HFFc6 (cell line): ENCODE measurements around the gene ADRA2C. TPM values are rescaled to one million over a fixed set of nuclear protein-coding genes. Genes with fewer than 3 reads are reported as not detected.

ENCODE experiments used
- DNase-seq: peaks from one replicate; pipeline ENCODE4 v3.0.0-alpha.2; 2018
- H3K27ac Mint-ChIP-seq: 2 replicates; pipeline ENCODE4 v1.8.0; 2020; ENCODE audit warnings: mild to moderate bottlenecking, mixed read lengths
- H3K27me3 Mint-ChIP-seq: 2 replicates; pipeline ENCODE4 v1.8.0; 2021; ENCODE audit warnings: mild to moderate bottlenecking, moderate library complexity, mixed read lengths; ENCODE audit not compliant: insufficient read depth
- H3K36me3 Mint-ChIP-seq: 2 replicates; pipeline ENCODE4 v1.8.0; 2021; ENCODE audit warnings: low read depth, mixed read lengths
- H3K4me1 Mint-ChIP-seq: 2 replicates; pipeline ENCODE4 v1.8.0; 2020; ENCODE audit warnings: low read depth, mixed read lengths
- H3K4me3 Mint-ChIP-seq: 2 replicates; pipeline ENCODE4 v1.8.0; 2020; ENCODE audit warnings: mild to moderate bottlenecking, moderate library complexity, mixed read lengths
- H3K9me3 Mint-ChIP-seq: 2 replicates; pipeline ENCODE4 v1.8.0; 2020; ENCODE audit warnings: mild to moderate bottlenecking, mixed read lengths
- total RNA-seq, 6 experiments: library from RNA; stranded (reverse); fragmentation: NEBNext Ultra II Directional; extraction: Animal tissue kit (Norgen Biotek cat#: 25700); gene quantifications; 2 replicates in 1 of 6; 3 replicates in 5 of 6; pipeline ENCODE4 v1.2.3, GENCODE V29; 2021
- TF ChIP-seq, protein P1 (sequence below): fragments of 200-600 bp; sonication (generic); IDR thresholded peaks from 2 replicates; pipeline ENCODE4 v1.5.0; 2021; ENCODE audit warnings: antibody characterized with exemption, mild to moderate bottlenecking

Gene ADRA2C
- total RNA-seq, 6 experiments from 2014 or later: 0.23 to 0.43 (median 0.26) TPM

DNA sequence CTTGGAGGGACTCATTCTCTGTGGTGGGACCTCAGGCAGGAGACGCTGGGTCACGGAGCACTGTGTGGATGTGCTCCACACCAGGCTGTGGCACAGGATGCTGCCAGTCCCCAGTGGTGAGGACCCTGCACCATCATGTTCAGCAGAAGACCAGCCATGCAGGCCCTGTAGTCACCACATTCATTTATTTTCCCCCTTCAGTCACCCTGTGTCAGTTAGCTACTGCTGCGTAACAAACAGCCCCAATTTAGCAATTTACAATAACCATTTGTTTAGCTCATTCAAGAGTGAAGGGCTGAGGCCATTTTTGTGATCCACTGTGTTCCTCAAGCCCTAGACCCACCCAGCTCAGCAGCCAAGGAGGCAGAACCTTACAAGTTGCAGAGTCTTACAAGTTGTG, 23.6 kb upstream of the ADRA2C start:
- no peak overlapping the region for H3K27ac Mint-ChIP-seq
- no peak for DNase-seq
- no peaks in the 10 kb centered on the region for H3K4me1 Mint-ChIP-seq
- H3K4me3 Mint-ChIP-seq: no peak overlapping the region
- H3K9me3 Mint-ChIP-seq: peaks cover 18% of the 10 kb centered on the region
- peaks cover 28% of the 10 kb centered on the region for H3K27me3 Mint-ChIP-seq
- peaks cover 4% of the 10 kb centered on the region; the same call in 1 of the 2 replicates for H3K36me3 Mint-ChIP-seq
- TF ChIP-seq, protein P1, sequence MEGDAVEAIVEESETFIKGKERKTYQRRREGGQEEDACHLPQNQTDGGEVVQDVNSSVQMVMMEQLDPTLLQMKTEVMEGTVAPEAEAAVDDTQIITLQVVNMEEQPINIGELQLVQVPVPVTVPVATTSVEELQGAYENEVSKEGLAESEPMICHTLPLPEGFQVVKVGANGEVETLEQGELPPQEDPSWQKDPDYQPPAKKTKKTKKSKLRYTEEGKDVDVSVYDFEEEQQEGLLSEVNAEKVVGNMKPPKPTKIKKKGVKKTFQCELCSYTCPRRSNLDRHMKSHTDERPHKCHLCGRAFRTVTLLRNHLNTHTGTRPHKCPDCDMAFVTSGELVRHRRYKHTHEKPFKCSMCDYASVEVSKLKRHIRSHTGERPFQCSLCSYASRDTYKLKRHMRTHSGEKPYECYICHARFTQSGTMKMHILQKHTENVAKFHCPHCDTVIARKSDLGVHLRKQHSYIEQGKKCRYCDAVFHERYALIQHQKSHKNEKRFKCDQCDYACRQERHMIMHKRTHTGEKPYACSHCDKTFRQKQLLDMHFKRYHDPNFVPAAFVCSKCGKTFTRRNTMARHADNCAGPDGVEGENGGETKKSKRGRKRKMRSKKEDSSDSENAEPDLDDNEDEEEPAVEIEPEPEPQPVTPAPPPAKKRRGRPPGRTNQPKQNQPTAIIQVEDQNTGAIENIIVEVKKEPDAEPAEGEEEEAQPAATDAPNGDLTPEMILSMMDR: no peak

DNA sequence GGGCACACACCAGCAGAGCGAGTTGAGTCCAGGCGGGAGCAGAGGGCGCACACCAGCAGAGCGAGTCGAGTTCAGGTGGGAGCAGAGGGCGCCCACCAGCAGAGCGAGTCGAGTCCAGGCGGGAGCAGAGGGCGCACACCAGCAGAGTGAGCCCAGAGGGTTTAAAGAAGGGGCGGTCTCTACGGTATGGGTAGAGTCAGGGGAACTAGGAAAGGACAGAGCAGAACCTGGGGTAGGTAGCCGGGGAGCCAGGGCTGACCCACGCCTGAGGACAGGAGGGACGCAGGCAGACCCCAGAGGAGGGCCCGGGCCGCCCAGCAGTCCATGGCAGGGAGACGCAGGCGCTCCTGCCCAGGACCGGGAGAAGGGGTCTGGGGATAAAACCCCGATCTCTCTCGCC, 22.0 kb upstream of the ADRA2C start:
- Mint-ChIP-seq H3K27me3 (peaks cover 30% of the 10 kb centered on the region), H3K27ac (no peak overlapping the region), H3K4me1 (no peaks in the 10 kb centered on the region), H3K4me3 (no peak overlapping the region), H3K9me3 (peaks cover 18% of the 10 kb centered on the region), H3K36me3 (peaks cover 4% of the 10 kb centered on the region; the same call in 1 of the 2 replicates)
- TF ChIP-seq, protein P1: no peak
- DNase-seq: no peak

DNA sequence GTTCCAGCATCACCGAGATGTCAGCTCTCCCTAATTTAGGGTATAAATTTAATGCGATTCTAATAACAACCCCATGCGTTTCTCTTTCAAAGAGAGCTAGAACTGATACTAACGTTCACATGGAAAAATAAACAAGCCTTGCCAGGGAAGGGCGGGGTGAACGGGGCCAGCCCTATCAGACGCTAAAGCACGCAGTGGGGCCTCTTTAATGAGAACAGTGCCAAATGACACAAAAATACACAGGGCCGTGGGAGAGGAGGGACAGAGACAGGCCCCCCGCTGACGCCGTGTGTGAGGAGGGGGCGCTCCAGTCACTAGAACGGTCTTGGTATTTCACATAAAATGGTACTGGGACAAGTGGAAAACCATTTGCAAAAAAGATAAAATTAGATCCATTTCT, 21.3 kb upstream of the ADRA2C start:
- DNase-seq: no peak
- peaks cover 37% of the 10 kb centered on the region for H3K27me3 Mint-ChIP-seq
- H3K27ac Mint-ChIP-seq: no peak overlapping the region
- H3K36me3 Mint-ChIP-seq: peaks cover 4% of the 10 kb centered on the region; the same call in 1 of the 2 replicates
- TF ChIP-seq, protein P1: no peak
- peaks cover 18% of the 10 kb centered on the region for H3K9me3 Mint-ChIP-seq
- no peak overlapping the region for H3K4me3 Mint-ChIP-seq
- H3K4me1 Mint-ChIP-seq: no peaks in the 10 kb centered on the region

DNA sequence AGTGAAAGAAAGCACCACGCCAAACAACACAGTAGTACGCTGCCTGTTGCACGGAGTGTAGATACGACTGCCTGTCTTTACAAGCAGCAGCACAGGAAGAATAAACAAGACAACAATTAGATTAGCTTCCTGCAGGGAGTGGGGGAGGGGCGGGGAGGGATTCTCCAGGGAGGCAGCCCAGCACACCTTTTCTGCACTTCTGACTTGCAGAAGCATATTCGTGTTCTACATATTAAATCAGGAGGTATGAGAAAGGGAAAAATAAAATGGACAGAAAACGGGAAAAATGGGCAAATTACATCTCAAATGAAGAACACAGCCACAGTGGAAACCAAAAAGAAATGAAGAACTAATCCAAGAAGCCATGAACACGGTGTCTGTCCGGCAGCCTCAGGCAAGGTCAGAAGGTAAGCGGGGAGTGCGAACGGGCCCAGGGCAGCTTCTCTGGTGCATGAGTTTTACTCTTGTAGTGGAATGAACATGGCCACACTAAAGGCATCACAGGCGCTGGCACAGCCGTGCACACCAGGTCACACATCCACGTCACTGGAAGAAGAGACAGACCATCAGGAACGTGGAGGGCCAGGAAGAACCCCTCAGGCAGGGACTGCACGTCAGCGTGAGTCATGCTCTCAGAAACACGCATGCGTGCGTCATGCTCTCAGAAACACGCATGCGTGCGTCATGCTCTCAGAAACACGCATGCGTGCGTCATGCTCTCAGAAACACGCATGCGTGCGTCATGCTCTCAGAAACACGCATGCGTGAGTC, 20.1 kb upstream of the ADRA2C start:
- Mint-ChIP-seq H3K4me1 (no peaks in the 10 kb centered on the region), H3K27me3 (peaks cover 41% of the 10 kb centered on the region), H3K4me3 (no peak overlapping the region), H3K36me3 (peaks cover 4% of the 10 kb centered on the region; the same call in 1 of the 2 replicates), H3K9me3 (peaks cover 18% of the 10 kb centered on the region), H3K27ac (no peak overlapping the region; the same call in 1 of the 2 replicates)
- TF ChIP-seq, protein P1: no peak
- peak; percentile 3 for DNase-seq

DNA sequence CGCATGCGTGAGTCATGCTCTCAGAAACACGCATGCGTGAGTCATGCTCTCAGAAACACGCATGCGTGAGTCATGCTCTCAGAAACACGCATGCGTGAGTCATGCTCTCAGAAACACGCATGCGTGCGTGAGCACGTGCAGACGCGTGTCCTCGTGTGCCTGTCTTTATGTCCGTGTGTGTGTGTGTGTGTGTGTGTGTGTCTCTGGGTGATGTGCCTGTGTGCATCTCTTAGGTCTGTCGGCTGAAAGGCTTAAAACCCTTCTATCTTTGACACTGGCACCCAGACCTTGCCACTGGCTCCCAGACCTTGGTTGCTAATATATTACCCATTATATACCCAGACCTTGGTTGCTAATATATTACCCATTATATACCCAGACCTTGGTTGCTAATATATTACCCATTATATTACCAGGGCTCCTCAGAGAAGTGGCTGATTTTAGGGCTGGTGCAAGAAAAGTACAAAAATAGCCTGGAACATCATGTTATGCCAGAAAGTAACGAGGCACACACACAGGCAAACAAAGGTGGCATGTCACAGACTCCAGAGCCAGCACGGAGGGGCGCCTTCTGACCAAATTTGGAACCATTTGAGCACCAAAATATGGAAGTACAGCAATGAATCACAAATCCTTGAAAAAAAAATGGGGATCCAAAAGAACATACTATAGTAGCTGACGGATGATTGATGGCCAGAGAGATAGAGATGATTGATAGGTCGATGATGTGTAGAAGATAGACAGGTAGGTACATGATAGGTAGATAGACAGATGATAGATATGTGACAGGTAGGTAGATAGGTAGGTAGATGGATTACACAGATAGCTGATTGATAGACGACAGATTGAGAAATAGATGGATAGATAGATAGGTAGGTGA, 19.2 kb upstream of the ADRA2C start:
- H3K36me3 Mint-ChIP-seq: peaks cover 4% of the 10 kb centered on the region; the same call in 1 of the 2 replicates
- no peaks in the 10 kb centered on the region for H3K4me1 Mint-ChIP-seq
- TF ChIP-seq, protein P1: no peak
- H3K4me3 Mint-ChIP-seq: no peak overlapping the region
- H3K27ac Mint-ChIP-seq: no peak overlapping the region
- peaks cover 49% of the 10 kb centered on the region for H3K27me3 Mint-ChIP-seq
- H3K9me3 Mint-ChIP-seq: peaks cover 15% of the 10 kb centered on the region
- DNase-seq: no peak
